ENCODE data around the gene RPL22. TPM values are rescaled to one million over a fixed set of nuclear protein-coding genes. Genes with fewer than 3 reads are reported as not detected.

RPL22 gene
- polyA plus RNA-seq, 1 experiment = 76.9 TPM

DNA sequence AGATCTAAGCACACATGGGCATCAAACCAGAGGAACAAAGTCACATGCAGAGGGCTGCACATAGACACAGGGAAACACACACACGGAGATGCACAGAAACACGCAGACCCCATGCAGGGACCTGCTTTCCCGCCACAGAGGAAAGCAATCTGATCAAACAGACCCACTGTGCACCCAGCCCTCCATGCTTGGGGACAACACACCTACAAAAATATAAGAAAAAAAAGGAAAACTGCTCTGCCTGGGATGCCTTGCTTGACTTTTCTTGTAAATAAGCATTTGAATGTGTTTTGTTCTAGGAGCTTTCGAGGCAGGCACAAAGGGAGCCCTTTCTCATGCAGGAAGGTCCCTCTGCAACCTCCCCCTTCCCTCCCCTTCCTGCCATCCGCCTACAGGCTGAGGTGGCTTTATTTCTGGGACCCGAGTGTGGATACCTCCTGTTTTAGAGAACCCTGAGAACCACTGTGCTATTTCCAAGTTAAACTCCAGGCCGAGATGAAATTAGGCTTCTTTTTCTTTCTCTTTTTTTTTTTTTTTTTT, 39.9 kb upstream of the RPL22 start:
- no peaks in the 10 kb centered on the region for H3K36me3 ChIP-seq (ENCODE audit: control insufficient read depth, insufficient read depth, low read length)
- no peak for DNase-seq (ENCODE audit: low read depth)
- H3K27me3 ChIP-seq (ENCODE audit: control insufficient read depth, insufficient read depth, low read length) = peaks cover 24% of the 10 kb centered on the region
- no peak overlapping the region for H3K4me3 ChIP-seq (ENCODE audit: low read depth, low read length)
- ChIA-PET CTCF (interaction anchor here (1.0 to 1.7 kb wide), 4 partner anchors 19 to 199 kb away, joined by 3 to 6 read pairs (median 3); no protein-coding TSS in a partner anchor), POLR2A (no interaction called here)
- TF ChIP-seq, protein P1, sequence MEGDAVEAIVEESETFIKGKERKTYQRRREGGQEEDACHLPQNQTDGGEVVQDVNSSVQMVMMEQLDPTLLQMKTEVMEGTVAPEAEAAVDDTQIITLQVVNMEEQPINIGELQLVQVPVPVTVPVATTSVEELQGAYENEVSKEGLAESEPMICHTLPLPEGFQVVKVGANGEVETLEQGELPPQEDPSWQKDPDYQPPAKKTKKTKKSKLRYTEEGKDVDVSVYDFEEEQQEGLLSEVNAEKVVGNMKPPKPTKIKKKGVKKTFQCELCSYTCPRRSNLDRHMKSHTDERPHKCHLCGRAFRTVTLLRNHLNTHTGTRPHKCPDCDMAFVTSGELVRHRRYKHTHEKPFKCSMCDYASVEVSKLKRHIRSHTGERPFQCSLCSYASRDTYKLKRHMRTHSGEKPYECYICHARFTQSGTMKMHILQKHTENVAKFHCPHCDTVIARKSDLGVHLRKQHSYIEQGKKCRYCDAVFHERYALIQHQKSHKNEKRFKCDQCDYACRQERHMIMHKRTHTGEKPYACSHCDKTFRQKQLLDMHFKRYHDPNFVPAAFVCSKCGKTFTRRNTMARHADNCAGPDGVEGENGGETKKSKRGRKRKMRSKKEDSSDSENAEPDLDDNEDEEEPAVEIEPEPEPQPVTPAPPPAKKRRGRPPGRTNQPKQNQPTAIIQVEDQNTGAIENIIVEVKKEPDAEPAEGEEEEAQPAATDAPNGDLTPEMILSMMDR (IDR thresholded peaks at IDR 0.05; ENCODE audit: insufficient read depth, low read depth, low read length) = no peak

- Histone ChIP-seq H3K4me3 (ENCODE audit: low read depth, low read length) (no peak overlapping the region), H3K27me3 (ENCODE audit: control insufficient read depth, insufficient read depth, low read length) (peaks cover 10% of the 10 kb centered on the region), H3K36me3 (ENCODE audit: control insufficient read depth, insufficient read depth, low read length) (peaks cover 2% of the 10 kb centered on the region; the same call in 1 of the 2 replicates)
- POLR2A ChIA-PET = no interaction called here
- TF ChIP-seq, protein P1 (IDR thresholded peaks at IDR 0.05; ENCODE audit: insufficient read depth, low read depth, low read length) = no peak
- CTCF ChIA-PET = interaction anchor here (1.4 to 1.5 kb wide), 2 partner anchors 8 to 201 kb away, joined by 4 to 5 read pairs; no protein-coding TSS in a partner anchor
- DNase-seq (ENCODE audit: low read depth) = no peak
These were observed 37.7 kb upstream of the RPL22 start for GRCh38 chr1:6237093-6237492.

DNA sequence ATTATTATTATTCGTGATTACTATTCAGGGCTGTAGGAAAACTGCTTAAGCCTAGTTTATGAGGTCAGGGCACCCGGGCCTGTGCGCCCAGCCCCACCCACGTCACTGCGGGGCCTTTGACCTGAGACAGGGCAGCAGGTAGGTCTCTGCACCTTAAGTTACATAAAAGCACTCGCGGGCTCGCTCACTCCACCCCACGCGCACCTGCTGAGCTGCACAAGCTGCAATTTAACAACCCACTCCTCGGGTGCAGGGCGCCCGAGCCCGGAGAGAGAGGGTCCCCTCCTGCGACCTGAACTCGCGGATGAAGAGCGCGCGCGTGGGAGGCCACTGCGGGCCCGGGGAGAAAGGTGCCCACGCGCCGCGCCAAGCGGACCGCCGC, 35.9 kb upstream of the RPL22 start:
- Histone ChIP-seq H3K4me3 (ENCODE audit: low read depth, low read length) (peak overlapping the region; percentile 65), H3K36me3 (ENCODE audit: control insufficient read depth, insufficient read depth, low read length) (peaks cover 5% of the 10 kb centered on the region), H3K27me3 (ENCODE audit: control insufficient read depth, insufficient read depth, low read length) (peaks cover 2% of the 10 kb centered on the region; the same call in 1 of the 2 replicates)
- no peak for DNase-seq (ENCODE audit: low read depth)
- TF ChIP-seq, protein P1 (IDR thresholded peaks at IDR 0.05; ENCODE audit: insufficient read depth, low read depth, low read length) = no peak
- POLR2A ChIA-PET = interaction anchor here (0.6 kb wide), 1 partner anchor 150 kb away, joined by 5 read pairs; no protein-coding TSS in a partner anchor
- CTCF ChIA-PET = interaction anchor here (1.0 to 2.6 kb wide), 6 partner anchors 10 to 182 kb away, joined by 3 to 10 read pairs (median 6); no protein-coding TSS in a partner anchor

GRCh38 chr1:6234502-6235295, 35.3 kb upstream of the RPL22 start:
- H3K4me3 ChIP-seq (ENCODE audit: low read depth, low read length) = peak overlapping the region; percentile 65
- peaks cover 6% of the 10 kb centered on the region for H3K36me3 ChIP-seq (ENCODE audit: control insufficient read depth, insufficient read depth, low read length)
- no peak for DNase-seq (ENCODE audit: low read depth)
- TF ChIP-seq, protein P1 (IDR thresholded peaks at IDR 0.05; ENCODE audit: insufficient read depth, low read depth, low read length) = no peak
- ChIA-PET CTCF (interaction anchor here (0.6 to 2.6 kb wide), 8 partner anchors 9 to 182 kb away, joined by 3 to 10 read pairs (median 4); no protein-coding TSS in a partner anchor), POLR2A (interaction anchor here (0.6 kb wide), 1 partner anchor 149 kb away, joined by 5 read pairs; no protein-coding TSS in a partner anchor)
- peaks cover 2% of the 10 kb centered on the region; the same call in 1 of the 2 replicates for H3K27me3 ChIP-seq (ENCODE audit: control insufficient read depth, insufficient read depth, low read length)

DNA sequence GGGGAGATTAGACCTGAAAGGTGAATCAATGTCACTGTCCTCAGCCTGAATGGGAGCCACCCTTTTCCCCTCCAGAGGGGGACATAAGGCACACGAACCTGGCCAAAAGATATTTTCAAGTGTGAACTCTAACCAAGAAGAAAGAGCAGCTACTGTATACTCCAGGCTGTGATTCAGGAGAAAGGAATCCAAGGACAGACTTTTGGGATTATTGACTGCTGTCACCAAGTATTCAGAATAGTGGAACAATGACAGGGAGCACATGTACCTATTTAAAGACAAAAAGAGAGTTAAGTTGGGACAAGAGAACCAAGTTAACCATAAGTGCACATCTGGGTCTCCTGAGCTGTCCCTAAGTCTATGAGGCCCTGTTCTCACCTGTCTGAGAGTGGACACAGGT, 34.0 kb upstream of the RPL22 start:
- no peak for DNase-seq (ENCODE audit: low read depth)
- H3K27me3 ChIP-seq (ENCODE audit: control insufficient read depth, insufficient read depth, low read length) = no peaks in the 10 kb centered on the region
- CTCF ChIA-PET = interaction anchor here (1.0 to 1.3 kb wide), 3 partner anchors 23 to 191 kb away, joined by 3 read pairs; no protein-coding TSS in a partner anchor
- no peak overlapping the region for H3K4me3 ChIP-seq (ENCODE audit: low read depth, low read length)
- TF ChIP-seq, protein P1 (IDR thresholded peaks at IDR 0.05; ENCODE audit: insufficient read depth, low read depth, low read length) = no peak
- peaks cover 9% of the 10 kb centered on the region for H3K36me3 ChIP-seq (ENCODE audit: control insufficient read depth, insufficient read depth, low read length)
- POLR2A ChIA-PET = no interaction called here

Data from BJ (cell line).